Testis (tissue), 2 donors: Measurements from ENCODE around the gene HNRNPA0.

ENCODE experiments used
- CTCF ChIP-seq, 3 experiments: fragments of 450-650 bp in 2 of 3; fragments of 200-600 bp in 1 of 3; sonication (generic) in 1 of 3; IDR thresholded peaks; one replicate each; pipeline ENCODE4 v1.5.1; 2016 to 2019; ENCODE audit warnings: antibody characterized with exemption in 3 of 3, mild to moderate bottlenecking in 2 of 3, moderate library complexity in 1 of 3
- POLR2A ChIP-seq: fragments of 450-650 bp; IDR thresholded peaks from one replicate; pipeline ENCODE4 v1.6.1; 2017; ENCODE audit warnings: antibody characterized with exemption, mild to moderate bottlenecking, moderate library complexity

- TF ChIP-seq CTCF (IDR thresholded peaks at IDR 0.05): no peak
- no peak for TF ChIP-seq POLR2A
Measured at GRCh38 chr5:137731176-137731575, 23.0 kb downstream of the HNRNPA0 start.
